Heart right ventricle (tissue), 16 donors: ENCODE measurements around the gene PGM5. TPM values are rescaled to one million over a fixed set of nuclear protein-coding genes. Genes with fewer than 3 reads are reported as not detected.
A peak's percentile ranks its signal among the peaks of the same experiment; 100 is the strongest.

ENCODE experiments used
- ATAC-seq, 8 donors: fragments of 200-7000 bp; cut with Tn5 transposase; one replicate each; pipeline ENCODE4 v1.9.1; 2020; ENCODE audit warnings: mild to moderate bottlenecking in 8 of 8, moderate library complexity in 8 of 8, moderate number of reproducible peaks in 1 of 8
- DNase-seq, 2 donors: peaks; one replicate each; pipeline ENCODE4 v3.0.0-alpha.2; 2020
- H3K27ac ChIP-seq, 10 donors: fragments of 200-600 bp; sonication (generic) in 2 of 10; one replicate each; pipeline versions ENCODE4 v1.5.0 to v1.8.0; 2020 to 2022; ENCODE audit warnings: mild to moderate bottlenecking in 3 of 10
- H3K27me3 ChIP-seq, 7 donors: fragments of 200-600 bp; one replicate each; pipeline ENCODE4 v1.8.0; 2021 to 2022; ENCODE audit warnings: mild to moderate bottlenecking in 2 of 7
- H3K36me3 ChIP-seq, 9 donors: fragments of 200-600 bp; sonication (generic) in 1 of 9; one replicate each; pipeline versions ENCODE4 v1.5.0 to v1.8.0; 2020 to 2022; ENCODE audit warnings: mild to moderate bottlenecking in 2 of 9
- H3K4me1 ChIP-seq, 9 donors: fragments of 200-600 bp; sonication (generic) in 1 of 9; one replicate each; pipeline versions ENCODE4 v1.5.0 to v1.8.0; 2020 to 2022; ENCODE audit warnings: mild to moderate bottlenecking in 4 of 9
- H3K4me3 ChIP-seq, 10 donors: fragments of 200-600 bp; sonication (generic) in 2 of 10; one replicate each; pipeline versions ENCODE4 v1.5.0 to v1.8.0; 2020 to 2022; ENCODE audit warnings: mild to moderate bottlenecking in 7 of 10, moderate library complexity in 2 of 10
- H3K9me3 ChIP-seq, 11 donors: fragments of 200-600 bp in 10 of 11; sonication (generic) in 2 of 11; one replicate each; pipeline versions ENCODE4 v1.5.0 to v1.8.0; 2013 to 2022; ENCODE audit warnings: mild to moderate bottlenecking in 2 of 11, control low read depth in 1 of 11, moderate library complexity in 1 of 11
- WGBS, 2 donors: extraction: QIAGEN DNeasy Blood & Tissue Kit; methylation state at CpG; one replicate each; pipeline ENCODE4 v1.1.7; 2013; ENCODE audit warnings: inconsistent platforms in 1 of 2; 5-methylcytosine and 5-hydroxymethylcytosine counted together
- intact Hi-C, 10 donors: fragments of 100-400 bp; cut with DNase I; formaldehyde crosslinking; loops; one replicate each; pipeline versions ENCODE4 v1.11.1 to v1.14.2; 2022
- polyA plus RNA-seq, 2 donors: library from polyadenylated mRNA; stranded (reverse); fragments of 200-250 nt; gene quantifications; one replicate each; pipeline ENCODE4 v1.2.3, GENCODE V29; 2013
- total RNA-seq, 10 donors: library from RNA; stranded (reverse); fragmentation: NEBNext Ultra II Directional in 3 of 10; extraction: Animal tissue kit (Norgen Biotek cat#: 25700) in 3 of 10; gene quantifications; one replicate each; pipeline versions ENCODE4 v1.2.1 to v1.2.4, GENCODE V29; 2021 to 2023
- TF ChIP-seq, protein P1 (sequence below), 9 donors: fragments of 200-600 bp; sonication (generic) in 2 of 9; IDR thresholded peaks; one replicate each; pipeline versions ENCODE4 v1.5.0 to v1.8.0; 2021 to 2022; ENCODE audit warnings: antibody characterized with exemption in 9 of 9, mild to moderate bottlenecking in 5 of 9, moderate library complexity in 1 of 9
- donor health status: Arrhythmogenic right ventricular cardiomyopathy.
- donor health status: ischemic (EF 13 %, LVEDD 7.1; RV severe dilation, severe dysfunction).
- donor health status: healthy with polysubstance abuse.
- donor health status: DM: no; HTN: yes; CAD: no.
- donor health status: DM: no; HTN: no; CAD: no.
- donor health status: ischemic (EF 25% LVEDD 6.9; RV normal size, moderate dysfunction).
- donor health status: ischemic (EF 25% LVEDD 5.7; RV mildly dilated, moderate dysfunction).
- donor health status: healthy.
- donor health status: DM: yes; HTN: yes; CAD: no.
- donor health status: Ischemic cardiomyopathy.
- donor health status: ischemic (EF 35%, LVEDD 5.7; RV mildly dilated, moderate dysfunction).
- donor health status: nonischemic (EF 11% LVEDD 7.7; RV severe dilation, severe dysfunction).
- donor health status: DM: yes; HTN: yes; CAD: no.
- donor health status: PGD.
- donor health status: ischemic (EF 29% LVEDD 5.4; RV normal size, mild dysfunction).
- donor health status: nonischemic (EF 23%, LVEDD 6.1; RV moderate dilation, normal function).

The PGM5 gene
- total and polyA plus RNA-seq, 12 donors = 26.8 to 245 (median 175) TPM

DNA sequence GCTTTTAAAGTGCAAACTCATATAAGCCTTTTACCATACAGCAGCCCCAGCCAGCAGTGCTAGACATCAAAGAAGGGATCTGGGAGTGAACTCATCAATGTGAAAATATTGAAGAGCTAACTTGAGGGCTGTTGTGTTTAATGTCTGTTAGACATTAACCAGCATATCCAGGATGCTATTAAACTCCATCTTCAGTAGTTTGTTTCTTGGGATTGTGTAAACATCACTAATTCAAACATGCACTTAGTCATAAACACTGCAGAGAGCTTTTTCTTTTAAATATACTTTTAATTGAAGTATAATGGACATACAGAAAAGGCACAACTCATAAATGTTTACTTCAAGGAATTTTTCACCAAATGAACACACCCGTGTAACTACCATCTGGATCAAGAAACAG lies 102.5 kb downstream of the PGM5 start:
- TF ChIP-seq, protein P1, sequence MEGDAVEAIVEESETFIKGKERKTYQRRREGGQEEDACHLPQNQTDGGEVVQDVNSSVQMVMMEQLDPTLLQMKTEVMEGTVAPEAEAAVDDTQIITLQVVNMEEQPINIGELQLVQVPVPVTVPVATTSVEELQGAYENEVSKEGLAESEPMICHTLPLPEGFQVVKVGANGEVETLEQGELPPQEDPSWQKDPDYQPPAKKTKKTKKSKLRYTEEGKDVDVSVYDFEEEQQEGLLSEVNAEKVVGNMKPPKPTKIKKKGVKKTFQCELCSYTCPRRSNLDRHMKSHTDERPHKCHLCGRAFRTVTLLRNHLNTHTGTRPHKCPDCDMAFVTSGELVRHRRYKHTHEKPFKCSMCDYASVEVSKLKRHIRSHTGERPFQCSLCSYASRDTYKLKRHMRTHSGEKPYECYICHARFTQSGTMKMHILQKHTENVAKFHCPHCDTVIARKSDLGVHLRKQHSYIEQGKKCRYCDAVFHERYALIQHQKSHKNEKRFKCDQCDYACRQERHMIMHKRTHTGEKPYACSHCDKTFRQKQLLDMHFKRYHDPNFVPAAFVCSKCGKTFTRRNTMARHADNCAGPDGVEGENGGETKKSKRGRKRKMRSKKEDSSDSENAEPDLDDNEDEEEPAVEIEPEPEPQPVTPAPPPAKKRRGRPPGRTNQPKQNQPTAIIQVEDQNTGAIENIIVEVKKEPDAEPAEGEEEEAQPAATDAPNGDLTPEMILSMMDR (IDR thresholded peaks at IDR 0.05) = no peak
- Histone ChIP-seq H3K36me3 (peaks cover 0 to 13% (median 0%) of the 10 kb centered on the region in 9 donors), H3K4me3 (no peak overlapping the region), H3K27ac (peak overlapping the region in 1 of 10 donors; percentile 66), H3K27me3 (no peaks in the 10 kb centered on the region), H3K4me1 (peaks cover 0 to 90% (median 34%) of the 10 kb centered on the region in 9 donors), H3K9me3 (no peaks in the 10 kb centered on the region)
- intact Hi-C loops = loop anchor here in 1 of 10 donors (2.0 to 10.0 kb wide), 2 partner anchors 14 to 64 kb away; no protein-coding TSS in a partner anchor
- DNase-seq (no peak), ATAC-seq (no peak)
- WGBS, 2 donors = 98 to 100% methylated on average over 1 of the region's 1 CpG

DNA sequence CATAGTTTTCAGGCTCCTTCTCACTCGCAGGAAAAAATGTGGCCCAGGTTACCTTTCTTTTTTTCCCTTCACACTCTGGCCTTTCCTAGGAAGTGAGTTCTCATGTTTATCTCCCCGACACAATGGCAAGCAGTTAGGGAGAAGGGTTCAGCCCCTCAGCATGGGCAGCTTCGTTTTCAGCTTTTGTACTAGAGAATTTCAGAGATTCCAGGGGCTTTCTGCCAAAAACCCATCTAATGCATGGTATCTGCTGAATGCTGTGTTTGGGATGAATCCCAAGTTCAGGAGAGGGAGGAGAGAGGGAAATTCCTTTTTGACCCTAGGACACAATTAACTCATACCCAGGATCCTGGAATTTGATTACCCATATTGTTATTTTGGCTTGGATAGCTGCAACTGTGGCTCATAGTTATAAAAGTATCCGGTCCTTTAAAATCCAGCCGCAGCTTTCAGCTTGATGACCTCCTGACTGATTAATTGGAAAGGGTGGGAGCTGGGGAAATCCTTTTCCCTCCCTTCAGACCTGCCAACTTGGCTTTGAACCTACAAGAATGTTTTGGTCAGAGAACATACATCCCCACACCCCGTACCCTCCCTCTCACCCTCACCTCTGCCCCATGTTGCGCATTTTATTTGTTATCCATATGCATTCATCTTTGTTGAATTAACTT lies 105.8 kb downstream of the PGM5 start:
- H3K4me3 ChIP-seq = no peak overlapping the region
- H3K9me3 ChIP-seq = no peaks in the 10 kb centered on the region
- H3K27ac ChIP-seq = peak overlapping the region in 8 of 10 donors; percentile 0 to 72 (median 42)
- peaks cover 0 to 44% (median 6%) of the 10 kb centered on the region in 9 donors for H3K36me3 ChIP-seq
- H3K27me3 ChIP-seq = no peaks in the 10 kb centered on the region
- H3K4me1 ChIP-seq = peaks cover 0 to 68% (median 32%) of the 10 kb centered on the region in 9 donors
- TF ChIP-seq, protein P1 (IDR thresholded peaks at IDR 0.05) = no peak
- ATAC-seq = peak; percentile 54 to 85 (median 76)
- WGBS, 2 donors = 40 to 43% methylated on average over 7 of the region's 7 CpGs
- DNase-seq = peak in 1 of 2 donors; percentile 26
- intact Hi-C loops = loop anchor here in 2 of 10 donors (5.0 kb wide), 2 partner anchors 35 to 40 kb away; no protein-coding TSS in a partner anchor

DNA sequence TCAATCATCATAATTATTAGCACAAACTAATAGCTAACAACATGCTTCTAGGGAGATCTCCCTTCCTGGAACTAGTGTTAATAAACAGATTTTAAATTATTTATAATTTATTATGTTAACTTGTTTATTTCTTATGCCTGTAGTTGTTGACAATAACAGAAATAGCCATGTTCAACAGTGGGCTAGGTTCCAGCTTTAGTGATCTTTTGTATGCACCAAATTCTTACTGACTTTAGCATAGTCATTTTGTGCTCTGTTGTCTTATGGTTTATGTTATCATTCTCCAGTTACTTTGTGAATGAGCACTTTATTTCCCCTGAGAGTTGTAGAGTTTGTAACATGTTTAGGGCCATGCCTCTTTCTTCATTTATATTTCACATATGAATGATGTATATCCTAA lies 113.7 kb downstream of the PGM5 start:
- H3K36me3 ChIP-seq = peaks cover 0 to 34% (median 6%) of the 10 kb centered on the region in 9 donors
- H3K27me3 ChIP-seq = no peaks in the 10 kb centered on the region
- no peaks in the 10 kb centered on the region for H3K9me3 ChIP-seq
- TF ChIP-seq, protein P1 (IDR thresholded peaks at IDR 0.05) = no peak
- DNase-seq (no peak), ATAC-seq (no peak)
- intact Hi-C loops = no loop called here
- no peak overlapping the region for H3K4me3 ChIP-seq
- no peak overlapping the region for H3K27ac ChIP-seq
- H3K4me1 ChIP-seq = peaks cover 0 to 46% (median 24%) of the 10 kb centered on the region in 9 donors

DNA sequence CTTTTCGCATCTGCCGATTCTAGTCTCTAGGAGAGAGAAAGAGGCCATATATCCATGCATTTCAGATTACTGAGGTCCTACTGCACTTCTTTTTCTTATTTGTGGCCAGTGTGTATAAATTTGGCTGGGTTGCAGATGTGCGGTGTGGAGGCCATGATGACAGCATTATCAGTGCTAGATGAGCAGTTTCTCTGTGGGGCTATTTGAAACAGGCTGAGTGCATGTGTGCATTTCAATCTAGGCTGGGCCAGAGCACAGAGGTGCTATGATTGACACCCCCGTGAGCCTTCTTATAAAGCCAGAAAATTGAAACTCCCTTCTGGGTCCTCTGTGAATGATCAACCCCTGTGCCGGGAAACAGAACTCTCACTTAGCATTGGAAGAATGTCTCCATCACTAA lies 114.2 kb downstream of the PGM5 start:
- DNase-seq (no peak), ATAC-seq (peak in 5 of 8 donors; percentile 43 to 65 (median 48))
- intact Hi-C loops = no loop called here
- no peak overlapping the region for H3K4me3 ChIP-seq
- TF ChIP-seq, protein P1 (IDR thresholded peaks at IDR 0.05) = no peak
- peaks cover 0 to 28% (median 5%) of the 10 kb centered on the region in 9 donors for H3K36me3 ChIP-seq
- no peaks in the 10 kb centered on the region for H3K27me3 ChIP-seq
- H3K9me3 ChIP-seq = no peaks in the 10 kb centered on the region
- WGBS, 2 donors = 64 to 77% methylated on average over 5 of the region's 5 CpGs
- peak overlapping the region in 1 of 10 donors; percentile 9 for H3K27ac ChIP-seq
- H3K4me1 ChIP-seq = peaks cover 0 to 50% (median 24%) of the 10 kb centered on the region in 9 donors
